ENCODE measurements around the gene TTC38. TPM values are rescaled to one million over a fixed set of nuclear protein-coding genes. Genes with fewer than 3 reads are reported as not detected.

TTC38 gene
- total RNA-seq, 1 experiment from 2014 or later = 31.5 TPM

GRCh38 chr22:46245511-46245910, 22.3 kb upstream of the TTC38 start:
- Histone ChIP-seq H2BK120ac (ENCODE audit: low read depth, low read length, poor library complexity, severe bottlenecking) (no peak overlapping the region), H3K79me2 (ENCODE audit: insufficient read depth, low read length) (no peaks in the 10 kb centered on the region), H3K23ac (ENCODE audit: insufficient read length, low read depth, low read length) (no peak overlapping the region), H3K79me1 (ENCODE audit: insufficient read depth, low read depth, low read length, poor library complexity, severe bottlenecking) (no peaks in the 10 kb centered on the region), H2BK15ac (ENCODE audit: low read depth, low read length) (no peak overlapping the region), H3K4ac (ENCODE audit: low read depth, low read length) (no peak overlapping the region), H3T11ph (ENCODE audit: low read length) (no peak overlapping the region), H3K4me2 (ENCODE audit: insufficient read depth, insufficient read length, low read length) (no peak overlapping the region), H2BK12ac (ENCODE audit: insufficient read length, low read depth, low read length) (no peak overlapping the region), H2BK5ac (ENCODE audit: insufficient read length, low read length) (no peak overlapping the region), H3K9me3 (ENCODE audit: control insufficient read depth, low read depth, low read length) (no peaks in the 10 kb centered on the region), H3K27me3 (ENCODE audit: insufficient read depth, low read length) (no peaks in the 10 kb centered on the region), H4K5ac (ENCODE audit: insufficient read length, low read depth, low read length) (no peak overlapping the region), H2AFZ (ENCODE audit: low read length) (no peak overlapping the region), H3K18ac (ENCODE audit: insufficient read length, low read depth, low read length) (no peak overlapping the region), H2AK5ac (ENCODE audit: insufficient read length, low read length) (no peak overlapping the region), H3K56ac (ENCODE audit: insufficient read length, low read depth, low read length) (no peak overlapping the region), H2BK20ac (ENCODE audit: low read depth, low read length, poor library complexity, severe bottlenecking) (no peak overlapping the region), H4K91ac (ENCODE audit: insufficient read length, low read depth, low read length) (no peak overlapping the region), H3K14ac (ENCODE audit: insufficient read depth, low read length) (no peak overlapping the region), H3K9ac (ENCODE audit: extremely low read depth, insufficient read length, low read length) (no peak overlapping the region), H4K20me1 (ENCODE audit: control insufficient read depth, insufficient read depth, insufficient read length) (no peaks in the 10 kb centered on the region), H4K8ac (replicated peaks; ENCODE audit: insufficient read length, low read depth, low read length) (no peak overlapping the region), H3K27ac (ENCODE audit: insufficient read length, low read depth, low read length) (no peak overlapping the region), H3K23me2 (ENCODE audit: insufficient read length, low read depth, low read length, poor library complexity, severe bottlenecking) (peaks cover 3% of the 10 kb centered on the region), H3K4me1 (ENCODE audit: insufficient read depth, low read length) (no peaks in the 10 kb centered on the region)
- Mint-ChIP-seq H3K4me1 (peaks cover 0 to 4% of the 10 kb centered on the region in 2 experiments; a peak in 1 of 4 replicates), H3K27me3 (ENCODE audit: low read depth) (no peaks in the 10 kb centered on the region; the same call in 1 of the 2 replicates), H3K27ac (peak overlapping the region in 1 of 3 experiments; percentile 61; a peak in 1 of 7 replicates), H3K9me3 (no peaks in the 10 kb centered on the region), H3K4me3 (no peak overlapping the region), H3K36me3 (ENCODE audit: insufficient read depth in 1 of 3, low read depth in 3 of 3) (peaks cover 1 to 8% (median 8%) of the 10 kb centered on the region in 3 experiments; a peak in 4 of 7 replicates)
- WGBS (ENCODE audit: extremely low coverage, insufficient read length, low lambda C conversion rate) = no CpG with 5 or more reads among the region's 16 CpGs
- DNase-seq = no peak
- no peak for TF ChIP-seq CTCF (conservative IDR thresholded peaks at IDR 0.05)

All from H9 (cell line).